Keratinocyte (primary cell): ENCODE results near the gene NID2. TPM values are rescaled to one million over a fixed set of nuclear protein-coding genes. Genes with fewer than 3 reads are reported as not detected.

ENCODE experiments used
- DNase-seq: peaks from one replicate; pipeline ENCODE4 v3.0.0-alpha.2; 2011; ENCODE audit warnings: low read depth, missing footprints, low spot score
- FAIRE-seq: peaks from 2 replicates; lab custom pipeline; 2011; peaks lifted over from hg19 to GRCh38; lab: Jason Lieb, UNC
- H2AFZ ChIP-seq: 2 replicates; pipeline ENCODE4 v1.6.0; 2012; ENCODE audit warnings: low read length, control low read depth, inconsistent platforms; ENCODE audit not compliant: control insufficient read depth
- H3K27ac ChIP-seq: 2 replicates; pipeline ENCODE4 v1.5.1; 2011; ENCODE audit warnings: low read length; ENCODE audit not compliant: control insufficient read depth, insufficient read depth
- H3K27me3 ChIP-seq: 3 replicates; pipeline ENCODE4 v1.6.0; 2011; ENCODE audit warnings: low read length; ENCODE audit not compliant: control insufficient read depth, insufficient read depth; ENCODE audit errors: extremely low read depth
- H3K36me3 ChIP-seq, 2 experiments: 2 replicates in 1 of 2; 3 replicates in 1 of 2; pipeline ENCODE4 v1.5.1; 2011; ENCODE audit warnings: low read length in 2 of 2, mild to moderate bottlenecking in 1 of 2; ENCODE audit not compliant: control insufficient read depth in 2 of 2, insufficient read depth in 2 of 2; ENCODE audit errors: extremely low read depth in 1 of 2
- H3K4me1 ChIP-seq: 3 replicates; pipeline ENCODE4 v1.5.1; 2011; ENCODE audit warnings: low read length; ENCODE audit not compliant: control insufficient read depth, insufficient read depth; ENCODE audit errors: extremely low read depth
- H3K4me2 ChIP-seq: 3 replicates; pipeline ENCODE4 v1.6.0; 2011; ENCODE audit warnings: low read depth, low read length; ENCODE audit not compliant: control insufficient read depth, insufficient read depth; ENCODE audit errors: extremely low read depth
- H3K4me3 ChIP-seq, 3 experiments: fragments of 200-600 bp in 1 of 3; sonication (generic) in 1 of 3; 2 replicates in 2 of 3; 3 replicates in 1 of 3; pipeline ENCODE4 v1.5.1; 2011 to 2016; ENCODE audit warnings: low read length in 3 of 3, mild to moderate bottlenecking in 3 of 3, control low read depth in 2 of 3, inconsistent platforms in 1 of 3, low read depth in 1 of 3, mixed read lengths in 1 of 3, mixed run types in 1 of 3, moderate library complexity in 1 of 3; ENCODE audit not compliant: control insufficient read depth in 2 of 3, insufficient read depth in 2 of 3; ENCODE audit errors: extremely low read depth in 1 of 3
- H3K79me2 ChIP-seq: 2 replicates; pipeline ENCODE4 v1.6.0; 2012; ENCODE audit warnings: low read length; ENCODE audit not compliant: control insufficient read depth, insufficient read depth
- H3K9ac ChIP-seq: 3 replicates; pipeline ENCODE4 v1.6.0; 2011; ENCODE audit warnings: low read length; ENCODE audit not compliant: control insufficient read depth, insufficient read depth; ENCODE audit errors: extremely low read depth
- H3K9me1 ChIP-seq: 3 replicates; pipeline ENCODE4 v1.6.0; 2011; ENCODE audit warnings: low read length; ENCODE audit not compliant: control insufficient read depth, insufficient read depth; ENCODE audit errors: extremely low read depth
- H3K9me3 ChIP-seq: 2 replicates; pipeline ENCODE4 v1.5.1; 2012; ENCODE audit warnings: low read depth, low read length; ENCODE audit not compliant: control insufficient read depth
- H4K20me1 ChIP-seq: 3 replicates; pipeline ENCODE4 v1.6.0; 2011; ENCODE audit warnings: low read length; ENCODE audit not compliant: control insufficient read depth, insufficient read depth; ENCODE audit errors: extremely low read depth
- CTCF ChIP-seq, 3 experiments: IDR thresholded peaks in 1 of 3; conservative IDR thresholded peaks in 1 of 3; optimal IDR thresholded peaks in 1 of 3; 2 replicates in 2 of 3; 3 replicates in 1 of 3; pipeline versions ENCODE3 to v1.5.1; 2011; ENCODE audit warnings: low read length in 3 of 3, mild to moderate bottlenecking in 3 of 3, moderate library complexity in 2 of 3, control low read depth in 1 of 3, inconsistent platforms in 1 of 3; ENCODE audit not compliant: insufficient read depth in 2 of 3; ENCODE audit errors: extremely low read depth in 1 of 3
- EZH2 ChIP-seq: IDR thresholded peaks from one replicate; pipeline ENCODE4 v1.6.1; 2012; ENCODE audit warnings: inconsistent platforms, mild to moderate bottlenecking, low read length, moderate library complexity
- dilution Hi-C: fragments of 300-500 bp; cut with MboI; formaldehyde crosslinking; loops from one replicate; pipeline ENCODE4 v1.7.0; 2020; ENCODE audit warnings: low sequenced_read_pairs; ENCODE audit not compliant: extremely low pct_ligation_motif_present
- polyA plus RNA-seq, 5 experiments: library from polyadenylated mRNA; depleted of rRNA in 3 of 5; stranded (reverse) in 3 of 5; stranded (forward) in 1 of 5; unstranded in 1 of 5; fragments of >200 nt; gene quantifications; 1 replicate in 1 of 5; 2 replicates in 3 of 5; 3 replicates in 1 of 5; pipeline versions ENCODE4 v1.2.1 to v1.2.3, GENCODE V29; 2011 to 2012; ENCODE audit warnings: missing spikeins in 2 of 5, low read depth in 1 of 5, low replicate concordance in 1 of 5

NID2 gene
- polyA plus RNA-seq, 1 donor (not counting 4 experiments of a cell fraction or from before 2014, with no cell fraction given): 1.7 TPM

GRCh38 chr14:51988221-51988620, 80.6 kb downstream of the NID2 start:
- dilution Hi-C loops: no loop called here
- H3K9ac ChIP-seq: no peak overlapping the region
- H3K36me3 ChIP-seq: peaks cover 3 to 6% of the 10 kb centered on the region in 2 experiments
- no peak for FAIRE-seq
- no peaks in the 10 kb centered on the region for H3K9me3 ChIP-seq
- DNase-seq: no peak
- H3K79me2 ChIP-seq: peaks cover 33% of the 10 kb centered on the region
- peak overlapping the region; percentile 97 for H2AFZ ChIP-seq
- H3K4me2 ChIP-seq: no peak overlapping the region
- peaks cover 9% of the 10 kb centered on the region for H3K4me1 ChIP-seq
- no peaks in the 10 kb centered on the region for H4K20me1 ChIP-seq
- TF ChIP-seq CTCF (optimal IDR thresholded peaks at IDR 0.05 in 1 of 3, IDR thresholded peaks at IDR 0.05 in 1 of 3, conservative IDR thresholded peaks at IDR 0.05 in 1 of 3; ENCODE audit: extremely low read depth in 1 of 3, insufficient read depth in 2 of 3, low read length in 3 of 3): no peak
- TF ChIP-seq EZH2: no peak
- no peaks in the 10 kb centered on the region for H3K27me3 ChIP-seq
- H3K9me1 ChIP-seq: no peaks in the 10 kb centered on the region
- no peak overlapping the region for H3K4me3 ChIP-seq
- no peak overlapping the region for H3K27ac ChIP-seq

GRCh38 chr14:51981218-51981854, 87.5 kb downstream of the NID2 start:
- TF ChIP-seq CTCF (optimal IDR thresholded peaks at IDR 0.05 in 1 of 3, IDR thresholded peaks at IDR 0.05 in 1 of 3, conservative IDR thresholded peaks at IDR 0.05 in 1 of 3; ENCODE audit: extremely low read depth in 1 of 3, insufficient read depth in 2 of 3, low read length in 3 of 3): no peak
- no peak for TF ChIP-seq EZH2
- Histone ChIP-seq H3K36me3 (no peaks in the 10 kb centered on the region), H4K20me1 (no peaks in the 10 kb centered on the region), H2AFZ (no peak overlapping the region), H3K4me1 (no peaks in the 10 kb centered on the region), H3K9ac (no peak overlapping the region), H3K27ac (no peak overlapping the region), H3K9me3 (no peaks in the 10 kb centered on the region), H3K4me3 (no peak overlapping the region), H3K79me2 (no peaks in the 10 kb centered on the region), H3K9me1 (no peaks in the 10 kb centered on the region), H3K27me3 (peaks cover 5% of the 10 kb centered on the region), H3K4me2 (no peak overlapping the region)
- no peak for DNase-seq
- FAIRE-seq: no peak
- dilution Hi-C loops: no loop called here
